DOHH2 (cell line): ENCODE data around the gene SIAH1.

Experiments used
- H3F3A ChIP-seq: fragments of 200-600 bp; sonication (generic), shearing (Covaris generic); 2 replicates; pipeline ENCODE4 v1.6.0; 2016; ENCODE audit warnings: antibody characterized with exemption, mild to moderate bottlenecking; ENCODE audit not compliant: control insufficient read depth, insufficient read depth
- H3K27ac ChIP-seq: fragments of 200-600 bp; sonication (generic); 2 replicates; pipeline ENCODE4 v1.5.1; 2014; ENCODE audit warnings: low read depth, mild to moderate bottlenecking, low read length, moderate library complexity
- H3K27me3 ChIP-seq: fragments of 200-600 bp; sonication (generic); 2 replicates; pipeline ENCODE4 v1.6.1; 2014; ENCODE audit warnings: mild to moderate bottlenecking, low read length, mixed read lengths; ENCODE audit not compliant: control insufficient read depth
- H3K36me3 ChIP-seq: fragments of 200-600 bp; sonication (generic); 2 replicates; pipeline ENCODE4 v1.6.1; 2014; ENCODE audit warnings: mild to moderate bottlenecking, low read length, moderate library complexity, mixed read lengths; ENCODE audit not compliant: control insufficient read depth
- H3K4me1 ChIP-seq: fragments of 200-600 bp; sonication (generic); 2 replicates; pipeline ENCODE4 v1.6.1; 2014; ENCODE audit warnings: mild to moderate bottlenecking, low read length, mixed read lengths; ENCODE audit not compliant: control insufficient read depth
- H3K4me2 ChIP-seq: fragments of 200-600 bp; sonication (generic); 2 replicates; pipeline ENCODE4 v1.6.0; 2014; ENCODE audit warnings: mild to moderate bottlenecking, low read length, moderate library complexity
- H3K4me3 ChIP-seq: fragments of 200-600 bp; sonication (generic); 2 replicates; pipeline ENCODE4 v1.5.1; 2014; ENCODE audit warnings: mild to moderate bottlenecking, low read length, mixed read lengths
- H3K79me2 ChIP-seq: fragments of 200-600 bp; sonication (generic); 2 replicates; pipeline ENCODE4 v1.6.1; 2014; ENCODE audit warnings: mild to moderate bottlenecking, low read length, mixed read lengths; ENCODE audit not compliant: control insufficient read depth
- H3K9me2 ChIP-seq: fragments of 200-600 bp; sonication (generic); replicated peaks from 2 replicates; pipeline ENCODE4 v1.6.1; 2014; ENCODE audit warnings: mild to moderate bottlenecking, low read length, mixed read lengths; ENCODE audit not compliant: control insufficient read depth
- H3K9me3 ChIP-seq: fragments of 200-600 bp; sonication (generic); 2 replicates; pipeline ENCODE4 v1.6.1; 2014; ENCODE audit warnings: antibody characterized with exemption, low read length, mixed read lengths; ENCODE audit not compliant: control insufficient read depth, insufficient read depth
- H4K20me1 ChIP-seq: fragments of 200-600 bp; sonication (generic); 2 replicates; pipeline ENCODE4 v1.6.0; 2014; ENCODE audit warnings: low read depth, mild to moderate bottlenecking, antibody characterized with exemption, low read length, moderate library complexity; ENCODE audit not compliant: control insufficient read depth, insufficient read depth
- EZH2phosphoT487 ChIP-seq: fragments of 200-600 bp; sonication (generic); IDR thresholded peaks from 2 replicates; pipeline ENCODE4 v1.6.1; 2017; ENCODE audit warnings: borderline replicate concordance, mild to moderate bottlenecking, antibody characterized with exemption, low read length, moderate library complexity, mixed read lengths
- TF ChIP-seq, protein P1 (sequence below): fragments of 200-600 bp; sonication (generic); IDR thresholded peaks from one replicate; pipeline ENCODE4 v1.5.1; 2014; ENCODE audit warnings: antibody characterized with exemption, mild to moderate bottlenecking, low read depth, low read length; ENCODE audit not compliant: poor library complexity, severe bottlenecking

The SIAH1 gene

DNA sequence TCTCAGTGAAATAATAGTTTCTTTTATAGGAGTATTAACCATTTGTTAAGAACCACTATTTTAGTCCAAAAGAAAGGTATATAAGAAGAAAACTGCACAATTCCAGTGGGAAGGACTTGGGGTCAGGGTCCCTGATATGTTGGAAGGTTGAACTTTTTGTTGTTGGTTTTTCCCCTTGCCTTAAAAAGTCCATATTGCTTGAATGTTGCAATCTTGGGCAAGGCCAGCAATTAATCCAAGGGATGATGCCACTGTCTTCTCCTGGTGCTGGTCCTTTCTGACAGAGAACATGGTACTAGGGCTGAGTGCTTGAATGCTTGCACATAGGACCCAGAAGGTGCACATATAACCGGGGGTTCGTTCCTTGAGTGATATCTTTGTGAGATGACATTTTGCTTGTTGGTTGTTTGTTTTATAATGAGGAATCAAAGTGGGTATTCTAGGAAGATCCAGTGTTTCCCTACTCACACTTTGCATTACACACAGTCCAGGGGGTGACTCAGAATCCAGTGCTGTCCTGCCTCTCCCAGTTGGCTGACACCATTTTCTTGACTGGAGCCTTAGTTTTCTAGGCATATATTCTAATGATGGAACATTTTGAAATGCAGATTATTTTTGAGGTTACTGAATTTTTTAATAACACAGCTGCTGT lies 54.9 kb downstream of the SIAH1 start:
- H4K20me1 ChIP-seq = no peaks in the 10 kb centered on the region
- H3K9me2 ChIP-seq = no peaks in the 10 kb centered on the region
- peaks cover 13% of the 10 kb centered on the region for H3K36me3 ChIP-seq
- no peak overlapping the region for H3K27ac ChIP-seq
- no peak overlapping the region for H3K4me2 ChIP-seq
- no peaks in the 10 kb centered on the region; the same call in 1 of the 2 replicates for H3F3A ChIP-seq
- H3K4me1 ChIP-seq = no peaks in the 10 kb centered on the region
- no peak overlapping the region for H3K4me3 ChIP-seq
- TF ChIP-seq, protein P1, sequence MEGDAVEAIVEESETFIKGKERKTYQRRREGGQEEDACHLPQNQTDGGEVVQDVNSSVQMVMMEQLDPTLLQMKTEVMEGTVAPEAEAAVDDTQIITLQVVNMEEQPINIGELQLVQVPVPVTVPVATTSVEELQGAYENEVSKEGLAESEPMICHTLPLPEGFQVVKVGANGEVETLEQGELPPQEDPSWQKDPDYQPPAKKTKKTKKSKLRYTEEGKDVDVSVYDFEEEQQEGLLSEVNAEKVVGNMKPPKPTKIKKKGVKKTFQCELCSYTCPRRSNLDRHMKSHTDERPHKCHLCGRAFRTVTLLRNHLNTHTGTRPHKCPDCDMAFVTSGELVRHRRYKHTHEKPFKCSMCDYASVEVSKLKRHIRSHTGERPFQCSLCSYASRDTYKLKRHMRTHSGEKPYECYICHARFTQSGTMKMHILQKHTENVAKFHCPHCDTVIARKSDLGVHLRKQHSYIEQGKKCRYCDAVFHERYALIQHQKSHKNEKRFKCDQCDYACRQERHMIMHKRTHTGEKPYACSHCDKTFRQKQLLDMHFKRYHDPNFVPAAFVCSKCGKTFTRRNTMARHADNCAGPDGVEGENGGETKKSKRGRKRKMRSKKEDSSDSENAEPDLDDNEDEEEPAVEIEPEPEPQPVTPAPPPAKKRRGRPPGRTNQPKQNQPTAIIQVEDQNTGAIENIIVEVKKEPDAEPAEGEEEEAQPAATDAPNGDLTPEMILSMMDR = no peak
- TF ChIP-seq EZH2phosphoT487 = no peak
- H3K27me3 ChIP-seq = no peaks in the 10 kb centered on the region
- no peaks in the 10 kb centered on the region for H3K9me3 ChIP-seq
- no peaks in the 10 kb centered on the region for H3K79me2 ChIP-seq

DNA sequence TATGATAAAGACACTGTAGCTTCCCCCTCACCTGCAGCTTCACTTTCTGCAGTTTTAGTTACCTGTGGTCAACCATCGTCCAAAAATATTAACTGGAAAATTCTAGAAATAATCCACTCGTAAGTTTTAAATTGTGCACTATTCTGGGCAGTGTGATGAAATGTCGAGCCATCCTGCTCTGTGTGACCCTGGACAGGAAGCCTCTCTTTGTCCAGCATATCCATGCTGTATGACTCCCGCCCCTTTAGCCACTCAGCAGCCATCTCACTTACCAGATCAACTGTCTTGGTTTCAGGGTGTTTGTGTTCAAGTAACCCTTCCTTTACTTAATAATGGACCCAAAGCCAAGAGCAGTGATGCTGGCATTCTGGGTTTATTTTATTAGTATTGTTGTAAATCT lies 56.1 kb downstream of the SIAH1 start:
- Histone ChIP-seq H3K27me3 (no peaks in the 10 kb centered on the region), H3K4me1 (no peaks in the 10 kb centered on the region), H3K4me3 (no peak overlapping the region), H3K79me2 (no peaks in the 10 kb centered on the region), H3K27ac (no peak overlapping the region), H3K9me3 (no peaks in the 10 kb centered on the region), H3K36me3 (peaks cover 4% of the 10 kb centered on the region; the same call in 1 of the 2 replicates), H3F3A (no peaks in the 10 kb centered on the region; the same call in 1 of the 2 replicates), H3K9me2 (no peaks in the 10 kb centered on the region), H3K4me2 (no peak overlapping the region), H4K20me1 (no peaks in the 10 kb centered on the region)
- no peak for TF ChIP-seq EZH2phosphoT487
- TF ChIP-seq, protein P1 = no peak

GRCh38 chr16:48326915-48327314 lies 58.3 kb downstream of the SIAH1 start:
- Histone ChIP-seq H3K4me1 (no peaks in the 10 kb centered on the region), H3K79me2 (no peaks in the 10 kb centered on the region), H3K36me3 (no peaks in the 10 kb centered on the region), H4K20me1 (no peaks in the 10 kb centered on the region), H3K4me2 (no peak overlapping the region), H3K27me3 (no peaks in the 10 kb centered on the region), H3K9me2 (no peaks in the 10 kb centered on the region), H3K9me3 (no peaks in the 10 kb centered on the region), H3K4me3 (no peak overlapping the region), H3F3A (no peaks in the 10 kb centered on the region; the same call in 1 of the 2 replicates), H3K27ac (no peak overlapping the region)
- TF ChIP-seq, protein P1 = no peak
- no peak for TF ChIP-seq EZH2phosphoT487
